ENCODE measurements around the gene SIM2.

DNA sequence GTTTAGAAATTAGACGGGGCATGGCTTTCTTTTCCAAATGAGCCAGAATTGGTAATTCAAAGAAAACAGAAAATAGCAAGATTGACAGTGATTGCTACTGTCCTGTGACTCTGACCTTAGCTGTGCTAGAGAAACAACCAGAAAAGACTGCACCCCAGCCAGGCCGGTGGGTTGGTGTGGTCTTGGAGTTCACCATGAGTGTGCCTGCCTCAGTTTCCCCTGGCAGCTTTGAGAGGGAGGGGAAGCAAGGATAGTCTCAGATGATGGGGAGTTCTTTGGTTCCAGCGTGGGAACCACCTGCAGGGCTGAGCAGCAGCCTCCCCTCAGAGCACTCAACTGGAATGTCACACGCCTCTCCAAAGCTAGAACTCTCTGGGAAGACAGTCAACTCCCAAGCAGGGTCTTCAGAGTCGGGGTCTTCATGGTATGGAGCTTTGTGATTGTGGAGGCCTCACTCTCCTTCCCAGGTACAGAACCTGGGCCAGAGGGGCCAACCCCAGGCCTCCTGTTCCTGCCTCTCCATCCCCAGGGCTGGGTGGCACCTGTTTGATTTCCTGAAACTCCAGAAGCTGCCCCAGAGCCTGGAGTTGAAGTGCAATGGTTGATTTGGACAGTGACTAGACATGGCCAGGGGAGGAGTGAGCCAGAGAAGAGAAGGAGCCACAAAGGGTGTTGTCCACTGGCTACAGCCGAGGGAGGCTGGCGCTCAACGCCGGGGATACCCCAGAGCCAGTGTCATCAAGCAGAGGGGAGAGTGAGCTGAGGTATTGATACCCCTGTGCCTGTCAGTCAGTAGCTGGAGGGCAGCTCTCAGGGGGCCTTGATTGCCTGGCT lies 35.7 kb downstream of the SIM2 start:
- TF ChIP-seq CTCF (IDR thresholded peaks at IDR 0.05 in 2 of 3, conservative IDR thresholded peaks at IDR 0.05 in 1 of 3; ENCODE audit: borderline replicate concordance in 1 of 3, insufficient read depth in 1 of 3, low read depth in 2 of 3, low read length in 2 of 3) (no peak), EZH2 (IDR thresholded peaks at IDR 0.05) (no peak)
- TF ChIP-seq, protein P1, sequence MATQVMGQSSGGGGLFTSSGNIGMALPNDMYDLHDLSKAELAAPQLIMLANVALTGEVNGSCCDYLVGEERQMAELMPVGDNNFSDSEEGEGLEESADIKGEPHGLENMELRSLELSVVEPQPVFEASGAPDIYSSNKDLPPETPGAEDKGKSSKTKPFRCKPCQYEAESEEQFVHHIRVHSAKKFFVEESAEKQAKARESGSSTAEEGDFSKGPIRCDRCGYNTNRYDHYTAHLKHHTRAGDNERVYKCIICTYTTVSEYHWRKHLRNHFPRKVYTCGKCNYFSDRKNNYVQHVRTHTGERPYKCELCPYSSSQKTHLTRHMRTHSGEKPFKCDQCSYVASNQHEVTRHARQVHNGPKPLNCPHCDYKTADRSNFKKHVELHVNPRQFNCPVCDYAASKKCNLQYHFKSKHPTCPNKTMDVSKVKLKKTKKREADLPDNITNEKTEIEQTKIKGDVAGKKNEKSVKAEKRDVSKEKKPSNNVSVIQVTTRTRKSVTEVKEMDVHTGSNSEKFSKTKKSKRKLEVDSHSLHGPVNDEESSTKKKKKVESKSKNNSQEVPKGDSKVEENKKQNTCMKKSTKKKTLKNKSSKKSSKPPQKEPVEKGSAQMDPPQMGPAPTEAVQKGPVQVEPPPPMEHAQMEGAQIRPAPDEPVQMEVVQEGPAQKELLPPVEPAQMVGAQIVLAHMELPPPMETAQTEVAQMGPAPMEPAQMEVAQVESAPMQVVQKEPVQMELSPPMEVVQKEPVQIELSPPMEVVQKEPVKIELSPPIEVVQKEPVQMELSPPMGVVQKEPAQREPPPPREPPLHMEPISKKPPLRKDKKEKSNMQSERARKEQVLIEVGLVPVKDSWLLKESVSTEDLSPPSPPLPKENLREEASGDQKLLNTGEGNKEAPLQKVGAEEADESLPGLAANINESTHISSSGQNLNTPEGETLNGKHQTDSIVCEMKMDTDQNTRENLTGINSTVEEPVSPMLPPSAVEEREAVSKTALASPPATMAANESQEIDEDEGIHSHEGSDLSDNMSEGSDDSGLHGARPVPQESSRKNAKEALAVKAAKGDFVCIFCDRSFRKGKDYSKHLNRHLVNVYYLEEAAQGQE (IDR thresholded peaks at IDR 0.05; ENCODE audit: low read depth) = no peak
